HepG2 (cell line): ENCODE measurements around the gene R3HDM1. TPM values are rescaled to one million over a fixed set of nuclear protein-coding genes. Genes with fewer than 3 reads are reported as not detected.

ENCODE experiments used
- ATAC-seq: fragments of 200-7000 bp; cut with Tn5 transposase; 3 replicates; pipeline ENCODE4 v1.9.1; 2020; ENCODE audit warnings: mild to moderate bottlenecking, moderate library complexity
- BruUV-seq: library from RNA; stranded (reverse); fragments of 400-500 nt; replicated peaks from 2 replicates; lab custom pipeline; 2021; lab: Mats Ljungman, UMichigan
- CTCF ChIA-PET: fragments of 300-600 bp; formaldehyde crosslinking; extraction: SDS; loops from one replicate; lab custom pipeline; 2021; ENCODE audit warnings: low total read pairs, inconsistent platforms, low intra/inter-chr PET ratio; lab: Yijun Ruan, JAX
- POLR2A ChIA-PET: fragments of 350-600 bp; sonication (Branson Sonifier 250); formaldehyde crosslinking; loops from one replicate; lab custom pipeline; 2020; ENCODE audit warnings: antibody characterized with exemption, inconsistent platforms; lab: Yijun Ruan, JAX
- DNase-seq: peaks from one replicate; pipeline ENCODE4 v3.0.0-alpha.2; 2015; ENCODE audit warnings: low spot score
- FAIRE-seq: peaks from 3 replicates; lab custom pipeline; 2011; peaks lifted over from hg19 to GRCh38; lab: Jason Lieb, UNC
- H2AFZ ChIP-seq: one replicate; pipeline ENCODE4 v1.6.1; 2011; ENCODE audit warnings: low read length, inconsistent platforms
- H3K27ac ChIP-seq: fragments of 300-600 bp; 3 replicates; pipeline ENCODE4 v1.8.0; 2011; ENCODE audit warnings: mixed run types, mild to moderate bottlenecking, mixed read lengths, low read length, inconsistent platforms; ENCODE audit not compliant: insufficient read depth; ENCODE audit errors: extremely low read length
- H3K27me3 ChIP-seq, 2 experiments: fragments of 200-600 bp in 1 of 2; 2 replicates in 1 of 2; 3 replicates in 1 of 2; pipeline versions ENCODE4 v1.6.0 to v1.8.0; 2011; ENCODE audit warnings: low read length in 2 of 2, mild to moderate bottlenecking in 2 of 2, moderate library complexity in 2 of 2, inconsistent platforms in 1 of 2; ENCODE audit not compliant: insufficient read depth in 2 of 2, control insufficient read depth in 1 of 2
- H3K36me3 ChIP-seq, 2 experiments: fragments of 200-600 bp in 1 of 2; replicated peaks in 1 of 2; 2 replicates in 1 of 2; 3 replicates in 1 of 2; pipeline versions ENCODE4 v1.5.1 to v1.8.0; 2011; ENCODE audit warnings: low read length in 2 of 2, inconsistent platforms in 1 of 2; ENCODE audit not compliant: insufficient read depth in 2 of 2, control insufficient read depth in 1 of 2
- H3K4me1 ChIP-seq: 2 replicates; pipeline ENCODE4 v1.5.1; 2012; ENCODE audit warnings: low read length, inconsistent platforms; ENCODE audit not compliant: insufficient read depth
- H3K4me2 ChIP-seq: 2 replicates; pipeline ENCODE4 v1.6.0; 2011; ENCODE audit warnings: low read depth, low read length, inconsistent platforms
- H3K4me3 ChIP-seq, 3 experiments: fragments of 200-600 bp in 1 of 3; sonication (generic), shearing (Covaris generic) in 1 of 3; replicated peaks in 1 of 3; 2 replicates each; pipeline ENCODE4 v1.5.1; 2011 to 2016; ENCODE audit warnings: low read length in 3 of 3, inconsistent platforms in 2 of 3, low read depth in 2 of 3, mild to moderate bottlenecking in 2 of 3, control low read depth in 1 of 3, mixed read lengths in 1 of 3; ENCODE audit not compliant: insufficient read depth in 1 of 3
- H3K79me2 ChIP-seq: one replicate; pipeline ENCODE4 v1.6.1; 2011; ENCODE audit warnings: low read length, inconsistent platforms; ENCODE audit not compliant: insufficient read depth
- H3K9ac ChIP-seq: 2 replicates; pipeline ENCODE4 v1.6.0; 2011; ENCODE audit warnings: mild to moderate bottlenecking, low read depth, low read length, inconsistent platforms; ENCODE audit not compliant: insufficient read depth
- H3K9me3 ChIP-seq: 2 replicates; pipeline ENCODE4 v1.5.1; 2012; ENCODE audit warnings: mild to moderate bottlenecking, low read length
- H4K20me1 ChIP-seq: 2 replicates; pipeline ENCODE4 v1.6.0; 2011; ENCODE audit warnings: inconsistent platforms, mild to moderate bottlenecking, low read length, moderate library complexity; ENCODE audit not compliant: insufficient read depth
- ATM ChIP-seq: fragments of 450-650 bp; IDR thresholded peaks from 2 replicates; pipeline ENCODE4 v1.7.1; 2017; ENCODE audit warnings: mild to moderate bottlenecking, borderline replicate concordance
- CEBPB ChIP-seq: IDR thresholded peaks from 2 replicates; pipeline ENCODE4 v1.6.1; 2011; ENCODE audit warnings: low read depth, low read length, improper control_type of control experiment, borderline replicate concordance
- HMGXB4 ChIP-seq, 2 experiments: sonication (generic) in 1 of 2; formaldehyde crosslinking in 1 of 2; IDR thresholded peaks; 2 replicates each; pipeline versions ENCODE4 v1.4.0 to v1.6.1; 2018 to 2020; ENCODE audit warnings: missing genetic modification reagents in 2 of 2, borderline replicate concordance in 1 of 2, low read depth in 1 of 2, mild to moderate bottlenecking in 1 of 2, missing biosample characterization in 1 of 2
- HOXA9 ChIP-seq: sonication (generic); formaldehyde crosslinking; IDR thresholded peaks from 2 replicates; pipeline ENCODE4 v1.8.1; 2022; ENCODE audit warnings: missing genetic modification reagents, mild to moderate bottlenecking, moderate library complexity, borderline replicate concordance
- NR3C1 ChIP-seq: sonication (generic); formaldehyde crosslinking; IDR thresholded peaks from 2 replicates; pipeline ENCODE4 v1.4.0; 2020; ENCODE audit warnings: missing genetic modification reagents
- PCBP1 ChIP-seq: fragments of 200-400 bp; formaldehyde crosslinking; IDR thresholded peaks from 2 replicates; pipeline ENCODE4 v1.6.1; 2017; ENCODE audit warnings: mild to moderate bottlenecking, low read depth, low read length, borderline replicate concordance
- SAP130 ChIP-seq: IDR thresholded peaks from 2 replicates; pipeline ENCODE4 v1.6.1; 2016; ENCODE audit warnings: low read depth
- SNAI1 ChIP-seq: sonication (generic); formaldehyde crosslinking; IDR thresholded peaks from 2 replicates; pipeline ENCODE4 v1.5.0; 2020; ENCODE audit warnings: mild to moderate bottlenecking, missing genetic modification reagents, borderline replicate concordance
- ZBTB21 ChIP-seq: sonication (generic); formaldehyde crosslinking; IDR thresholded peaks from 2 replicates; pipeline ENCODE4 v1.4.0; 2020; ENCODE audit warnings: missing genetic modification reagents
- ZNF329 ChIP-seq: sonication (generic); formaldehyde crosslinking; IDR thresholded peaks from 2 replicates; pipeline ENCODE4 v1.9.0; 2021; ENCODE audit warnings: low read depth, mild to moderate bottlenecking, missing genetic modification reagents
- WGBS: methylation state at CpG from one replicate; pipeline ENCODE4 v1.1.6; 2017; ENCODE audit warnings: low lambda C conversion rate; 5-methylcytosine and 5-hydroxymethylcytosine counted together
- in situ Hi-C: cut with HindIII; loops from 2 replicates; pipeline ENCODE4 v1.10.0; 2017; ENCODE audit warnings: low pct_unique_long_range_greater_than_20kb; ENCODE audit not compliant: extremely low pct_ligation_motif_present
- intact Hi-C: fragments of 100-400 bp; cut with micrococcal nuclease; formaldehyde crosslinking; loops from one replicate; pipeline ENCODE4 v1.10.0; 2022; ENCODE audit not compliant: unreplicated experiment
- polyA plus RNA-seq, 8 experiments: library from polyadenylated mRNA; depleted of rRNA in 3 of 8; stranded (reverse) in 7 of 8; unstranded in 1 of 8; fragments of >200 nt; fragmentation: Illumina TruSeq in 4 of 8; extraction: Trizol in 4 of 8; gene quantifications; 2 replicates each; pipeline versions ENCODE4 v1.2.1 to v1.2.3, GENCODE V29; 2011 to 2016; ENCODE audit warnings: low read depth in 4 of 8, missing spikeins in 1 of 8, mixed read lengths in 1 of 8; ENCODE audit not compliant: insufficient read depth in 1 of 8
- total RNA-seq, 5 experiments: library from RNA; depleted of rRNA; stranded (reverse); fragments of >200 nt; fragmentation: Illumina TruSeq; extraction: Trizol; gene quantifications; 2 replicates each; pipeline ENCODE4 v1.2.3, GENCODE V29; 2016; ENCODE audit warnings: low read depth in 1 of 5
- TF ChIP-seq, protein P1 (sequence below): IDR thresholded peaks from 2 replicates; pipeline ENCODE4 v1.6.1; 2016; ENCODE audit warnings: low read depth, control low read depth
- TF ChIP-seq, protein P2 (sequence below): IDR thresholded peaks from 2 replicates; pipeline ENCODE4 v1.6.1; 2018; ENCODE audit warnings: missing genetic modification reagents, mild to moderate bottlenecking, missing compliant biosample characterization

R3HDM1 gene
- total and polyA plus RNA-seq, 2 of the 13 experiments (the other 11 are each of a cell fraction or from before 2014, with no cell fraction given) = 15.7 to 54.3 TPM

DNA sequence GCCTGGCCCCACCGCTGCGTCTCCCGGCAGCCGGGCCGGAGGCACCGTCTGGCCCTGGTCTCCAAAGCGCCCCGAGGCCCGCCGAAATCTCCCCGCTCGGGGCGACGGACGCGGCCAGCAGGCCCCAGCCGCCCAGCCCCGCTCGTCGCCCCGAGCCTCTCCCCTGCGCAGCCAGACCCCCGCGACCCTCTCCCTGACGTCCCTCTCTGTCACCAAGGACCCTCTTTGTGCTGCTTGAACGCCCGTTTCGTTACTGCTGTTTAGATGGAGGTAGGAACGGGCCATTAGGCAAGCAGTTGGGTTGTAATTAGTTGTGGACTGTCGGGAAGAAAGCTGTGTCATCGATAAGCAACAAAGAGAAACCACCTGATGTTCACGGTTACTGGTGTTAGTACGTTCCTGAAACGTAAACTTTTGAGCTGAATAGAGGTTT lies 211.1 kb downstream of the R3HDM1 start (continued):
- TF ChIP-seq HMGXB4 (CRISPR knock-in tag; IDR thresholded peaks at IDR 0.05; ENCODE audit: borderline replicate concordance in 1 of 2, low read depth in 1 of 2) (peak; percentile 8 to 16; a peak in 2 of 4 replicates), ZNF329 (CRISPR knock-in tag) (0 out of 2 replicates have a peak, but pooled peaks have one; percentile 9), CEBPB (0 out of 2 replicates have a peak, but pooled peaks have one; percentile 12), ZBTB21 (CRISPR knock-in tag) (no peak), ATM (no peak), HOXA9 (CRISPR knock-in tag) (no peak), PCBP1 (no peak)
- TF ChIP-seq, protein P1, sequence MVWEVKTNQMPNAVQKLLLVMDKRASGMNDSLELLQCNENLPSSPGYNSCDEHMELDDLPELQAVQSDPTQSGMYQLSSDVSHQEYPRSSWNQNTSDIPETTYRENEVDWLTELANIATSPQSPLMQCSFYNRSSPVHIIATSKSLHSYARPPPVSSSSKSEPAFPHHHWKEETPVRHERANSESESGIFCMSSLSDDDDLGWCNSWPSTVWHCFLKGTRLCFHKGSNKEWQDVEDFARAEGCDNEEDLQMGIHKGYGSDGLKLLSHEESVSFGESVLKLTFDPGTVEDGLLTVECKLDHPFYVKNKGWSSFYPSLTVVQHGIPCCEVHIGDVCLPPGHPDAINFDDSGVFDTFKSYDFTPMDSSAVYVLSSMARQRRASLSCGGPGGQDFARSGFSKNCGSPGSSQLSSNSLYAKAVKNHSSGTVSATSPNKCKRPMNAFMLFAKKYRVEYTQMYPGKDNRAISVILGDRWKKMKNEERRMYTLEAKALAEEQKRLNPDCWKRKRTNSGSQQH = no peak

DNA sequence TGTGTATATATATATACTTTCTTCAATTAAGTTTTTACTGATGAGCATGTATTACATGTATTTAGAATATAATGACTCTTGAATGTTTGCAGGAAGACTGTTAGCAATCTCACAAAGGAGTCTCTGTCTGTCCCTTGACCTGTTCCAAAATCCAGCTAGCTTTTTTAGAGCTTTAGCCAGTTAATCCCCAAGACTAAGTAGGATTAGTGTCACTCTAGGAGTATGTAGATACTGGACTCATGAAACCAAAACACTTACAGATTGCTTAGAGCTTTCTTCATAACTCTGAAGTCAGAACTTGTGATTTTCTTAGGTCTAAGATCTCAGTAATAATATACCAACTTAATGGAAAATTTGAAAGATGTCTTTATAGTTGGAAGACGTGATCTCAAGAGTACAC lies 212.6 kb downstream of the R3HDM1 start:
- H2AFZ ChIP-seq = no peak overlapping the region
- peak overlapping the region; percentile 99; the same call in 1 of the 2 replicates for H3K9ac ChIP-seq
- in situ Hi-C loops (no loop called here), intact Hi-C loops (no loop called here)
- peak; percentile 49 for FAIRE-seq
- peaks cover 28% of the 10 kb centered on the region for H3K4me1 ChIP-seq
- peak overlapping the region; percentile 83 for H3K4me2 ChIP-seq
- no TSS peak for BruUV-seq
- H3K27me3 ChIP-seq = no peaks in the 10 kb centered on the region; a peak in 1 of 5 replicates
- no peak for ATAC-seq
- H3K36me3 ChIP-seq = peaks cover 3 to 37% of the 10 kb centered on the region in 2 experiments
- DNase-seq = peak; percentile 40
- TF ChIP-seq SNAI1 (CRISPR knock-in tag) = 0 out of 2 replicates have a peak, but pooled peaks have one; percentile 15
- no peak for TF ChIP-seq NR3C1 (CRISPR knock-in tag)
- TF ChIP-seq, protein P2, sequence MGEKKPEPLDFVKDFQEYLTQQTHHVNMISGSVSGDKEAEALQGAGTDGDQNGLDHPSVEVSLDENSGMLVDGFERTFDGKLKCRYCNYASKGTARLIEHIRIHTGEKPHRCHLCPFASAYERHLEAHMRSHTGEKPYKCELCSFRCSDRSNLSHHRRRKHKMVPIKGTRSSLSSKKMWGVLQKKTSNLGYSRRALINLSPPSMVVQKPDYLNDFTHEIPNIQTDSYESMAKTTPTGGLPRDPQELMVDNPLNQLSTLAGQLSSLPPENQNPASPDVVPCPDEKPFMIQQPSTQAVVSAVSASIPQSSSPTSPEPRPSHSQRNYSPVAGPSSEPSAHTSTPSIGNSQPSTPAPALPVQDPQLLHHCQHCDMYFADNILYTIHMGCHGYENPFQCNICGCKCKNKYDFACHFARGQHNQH (CRISPR knock-in tag) = no peak
- 0 out of 2 replicates have a peak, but pooled peaks have one; percentile 9 for TF ChIP-seq SAP130
- H3K9me3 ChIP-seq = no peaks in the 10 kb centered on the region
- H3K4me3 ChIP-seq = peak overlapping the region; percentile 26 to 98 (median 95); a peak in 5 of 6 replicates
- ChIA-PET CTCF (no interaction called here), POLR2A (interaction anchor here (1.1 kb wide), 1 partner anchor 596 kb away, joined by 3 read pairs; no protein-coding TSS in a partner anchor)
- H3K79me2 ChIP-seq = peaks cover 57% of the 10 kb centered on the region
- H4K20me1 ChIP-seq = peaks cover 43% of the 10 kb centered on the region
- H3K27ac ChIP-seq = peak overlapping the region; percentile 93
- 82% methylated on average over 1 of the region's 1 CpG for WGBS
